Stimulated activated CD8-positive, alpha-beta memory T cell treated with anti-CD3 and anti-CD28 coated beads, Interleukin-4, amount 100 ng/mL, for 48 hours (primary cell): ENCODE results near the gene COASY.
A peak's percentile ranks its signal among the peaks of the same experiment; 100 is the strongest.

Source experiments
- DNase-seq: peaks from one replicate; pipeline ENCODE4 v3.0.0-alpha.2; 2020

The COASY gene

GRCh38 chr17:42561897-42562387 lies at the start of gene COASY:
COASY (plus strand) TSS chr17:42562148; CDS start chr17:42562623, 475 bp downstream.
- peak; percentile 96 for DNase-seq

GRCh38 chr17:42512246-42512645 lies 49.7 kb upstream of the COASY start:
- no peak for DNase-seq

GRCh38 chr17:42512733-42513251 lies 49.2 kb upstream of the COASY start:
- no peak for DNase-seq

DNA sequence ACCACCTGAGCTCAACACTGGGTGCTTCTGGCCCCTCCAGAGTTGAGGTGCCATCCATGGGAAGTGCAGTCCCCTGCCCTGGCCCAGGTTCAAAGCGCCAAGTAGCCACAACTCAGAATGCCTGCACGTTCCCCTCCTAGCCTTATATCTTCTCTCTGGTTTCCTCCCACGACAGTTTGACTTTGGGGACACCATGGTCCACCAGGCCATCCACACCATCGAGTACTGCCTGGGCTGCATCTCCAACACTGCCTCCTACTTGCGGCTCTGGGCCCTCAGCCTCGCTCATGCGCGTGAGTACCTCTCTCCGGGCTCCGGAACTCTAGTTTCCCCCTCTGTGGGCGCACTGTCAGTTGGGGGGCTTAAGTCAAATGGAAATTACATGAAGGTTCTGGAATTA lies 48.3 kb upstream of the COASY start:
- no peak for DNase-seq

DNA sequence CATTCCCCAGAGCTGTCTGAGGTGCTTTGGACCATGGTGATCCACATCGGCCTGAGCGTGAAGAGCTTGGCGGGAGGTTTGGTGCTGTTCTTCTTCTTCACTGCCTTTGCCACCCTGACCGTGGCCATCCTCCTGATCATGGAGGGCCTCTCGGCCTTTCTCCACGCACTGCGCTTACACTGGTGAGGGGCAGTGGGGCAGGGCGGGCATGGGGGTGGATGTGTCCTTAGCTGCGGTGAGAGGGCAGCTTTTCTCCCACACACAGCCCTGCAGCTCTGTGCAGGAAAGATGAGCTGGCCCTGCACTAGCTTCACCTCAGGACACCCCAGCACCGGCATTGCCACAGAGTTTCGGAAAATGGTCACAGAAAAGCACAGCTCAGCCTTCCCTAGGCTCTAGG lies 47.7 kb upstream of the COASY start:
- no peak for DNase-seq

- no peak for DNase-seq
Measured at GRCh38 chr17:42514867-42515266, 47.1 kb upstream of the COASY start.

DNA sequence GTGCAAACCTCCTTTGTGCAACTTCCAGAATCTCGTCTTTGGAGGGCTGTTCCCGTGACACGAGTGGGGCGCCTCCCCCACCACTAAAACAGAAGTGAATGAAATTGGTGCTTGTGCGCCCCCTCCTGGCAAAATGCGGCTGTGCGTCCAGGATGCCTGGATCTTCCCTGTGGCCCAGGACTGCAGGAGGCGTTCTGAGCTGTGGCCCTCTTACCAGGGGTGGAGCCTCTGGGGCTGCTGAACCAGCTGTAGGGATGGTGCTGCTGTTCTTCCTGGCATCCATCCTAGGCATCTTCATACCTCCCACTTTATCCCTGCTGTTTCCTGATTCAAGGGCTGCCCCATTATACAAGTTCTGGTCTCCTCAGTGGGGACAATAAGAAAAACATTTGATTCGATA lies 44.4 kb upstream of the COASY start:
- peak; percentile 93 for DNase-seq

GRCh38 chr17:42518046-42518754 lies 43.7 kb upstream of the COASY start:
- DNase-seq = no peak

- DNase-seq = no peak
Measured at GRCh38 chr17:42518755-42519545, 43.0 kb upstream of the COASY start.

- no peak for DNase-seq
Measured at GRCh38 chr17:42519546-42520491, 42.1 kb upstream of the COASY start.

- peak; percentile 65 for DNase-seq
Measured at GRCh38 chr17:42520540-42520951, 41.4 kb upstream of the COASY start.

DNA sequence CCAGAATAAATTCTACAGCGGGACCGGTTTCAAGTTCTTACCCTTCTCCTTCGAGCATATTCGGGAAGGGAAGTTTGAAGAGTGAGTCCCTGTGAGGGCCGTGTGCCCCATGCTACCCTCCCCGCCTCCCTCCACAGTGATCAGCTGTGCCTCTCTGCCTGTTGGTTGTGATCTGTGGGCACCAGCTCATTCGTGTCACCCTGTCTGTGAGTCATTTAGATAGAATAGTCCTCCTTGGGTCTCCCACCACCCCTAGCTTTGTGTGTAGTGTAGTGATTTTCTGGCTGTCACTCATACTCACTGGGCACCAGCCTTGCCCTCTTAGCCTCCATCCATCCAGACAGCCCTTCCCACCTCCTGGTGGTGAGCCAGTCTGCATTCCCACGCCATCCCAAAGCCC lies 40.9 kb upstream of the COASY start:
- DNase-seq = no peak

DNA sequence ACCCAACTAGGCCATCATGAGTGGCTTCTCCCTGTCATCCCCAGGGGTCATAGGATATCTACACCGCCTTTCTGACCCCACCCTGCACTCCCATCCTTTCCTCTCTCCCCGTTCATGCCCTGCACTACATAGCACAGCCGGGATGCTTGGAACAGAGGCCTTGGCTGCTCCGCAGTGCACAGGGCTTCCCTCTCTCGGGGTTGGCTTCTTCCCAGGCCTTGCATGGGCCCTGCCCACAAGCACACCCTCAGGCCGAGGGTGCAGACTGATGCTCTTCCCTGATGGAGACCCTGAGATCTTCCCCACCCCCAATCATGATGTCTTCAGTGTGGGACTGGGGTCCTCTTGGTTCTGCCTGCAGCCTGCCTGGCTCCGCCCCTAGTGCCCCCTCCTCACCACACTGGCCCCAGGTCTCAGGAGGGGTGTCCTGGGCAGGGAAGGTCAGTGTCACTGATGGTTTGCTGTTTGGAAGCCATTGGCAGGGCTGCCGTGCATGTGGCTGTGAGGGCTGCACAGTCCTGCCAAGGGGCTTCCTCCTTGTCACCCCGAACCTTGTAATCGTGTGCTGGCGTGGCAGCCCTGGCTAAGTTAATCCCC lies 40.2 kb upstream of the COASY start:
- no peak for DNase-seq

DNA sequence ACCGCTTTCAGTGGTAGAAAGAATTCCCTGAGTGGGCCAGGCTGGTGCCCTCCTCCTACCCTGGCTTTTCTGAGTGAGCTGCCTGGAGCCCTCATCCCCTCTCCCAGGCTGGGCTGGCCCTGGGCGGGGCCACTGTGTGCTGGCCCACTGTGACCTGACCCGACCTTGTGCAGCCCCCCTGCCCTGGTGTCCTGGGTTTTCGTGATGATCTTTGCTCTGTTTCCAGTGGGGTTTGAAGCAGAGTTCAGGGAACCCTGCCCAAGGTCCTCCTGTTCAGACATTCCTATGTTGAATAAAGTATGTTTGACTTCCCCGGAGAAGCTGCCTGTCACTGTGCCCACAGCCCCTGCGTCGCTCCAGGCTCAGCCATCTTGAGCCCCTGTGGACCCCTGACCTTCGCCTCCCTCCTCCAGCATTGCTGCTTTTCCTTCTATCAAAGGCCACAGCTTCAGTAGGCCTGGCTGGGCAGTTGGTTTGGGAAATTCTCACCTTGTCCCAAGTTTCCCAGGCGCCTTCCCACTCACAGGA lies 39.6 kb upstream of the COASY start:
- no peak for DNase-seq

DNA sequence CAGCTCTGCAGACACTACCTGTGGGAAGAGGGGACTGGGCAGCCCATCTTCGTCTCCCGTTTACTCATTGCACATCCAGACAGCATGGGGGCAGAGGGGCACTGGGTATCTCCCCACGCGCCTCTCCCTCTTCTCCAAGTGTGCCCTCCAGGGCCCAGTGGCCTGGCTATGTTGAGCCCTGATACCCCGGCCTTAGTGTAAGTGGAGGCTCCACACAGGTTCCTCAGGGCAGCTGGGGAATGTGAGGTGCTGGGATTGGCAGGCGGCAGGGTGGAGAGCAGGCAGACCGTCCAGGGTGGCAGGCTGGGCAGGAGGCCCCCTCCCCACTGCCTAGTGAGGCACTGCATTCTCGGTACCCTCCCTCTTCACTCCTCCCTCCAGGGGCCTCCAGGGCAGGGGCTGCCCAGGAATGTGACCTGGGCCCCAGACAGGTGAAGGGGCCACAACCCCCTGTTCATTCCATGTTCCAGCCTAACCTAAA lies 39.1 kb upstream of the COASY start:
- no peak for DNase-seq

DNA sequence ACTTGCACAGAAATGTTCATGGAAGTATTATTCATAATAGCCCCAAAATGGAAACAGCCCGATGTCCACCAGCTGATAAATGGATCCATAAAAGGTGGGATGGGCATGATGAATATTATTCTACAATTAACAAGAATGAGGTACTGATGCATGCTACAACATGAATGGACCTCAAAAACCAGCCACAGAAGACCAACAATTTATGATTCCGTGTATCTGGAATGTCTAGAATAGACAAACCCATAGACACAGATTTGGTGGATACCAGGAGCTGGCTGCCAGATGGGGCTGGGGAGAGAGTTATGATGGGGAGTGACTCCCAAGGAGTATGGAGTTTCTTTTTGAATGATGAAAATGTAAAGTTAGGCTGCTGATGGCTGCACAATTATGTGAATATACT lies 36.7 kb upstream of the COASY start:
- no peak for DNase-seq

- DNase-seq = no peak
Measured at GRCh38 chr17:42526031-42526444, 35.9 kb upstream of the COASY start.

GRCh38 chr17:42527932-42528331 lies 34.0 kb upstream of the COASY start:
- no peak for DNase-seq

- no peak for DNase-seq
Measured at GRCh38 chr17:42529061-42529460, 32.9 kb upstream of the COASY start.

GRCh38 chr17:42530952-42531454 lies 30.9 kb upstream of the COASY start:
- DNase-seq = no peak

DNA sequence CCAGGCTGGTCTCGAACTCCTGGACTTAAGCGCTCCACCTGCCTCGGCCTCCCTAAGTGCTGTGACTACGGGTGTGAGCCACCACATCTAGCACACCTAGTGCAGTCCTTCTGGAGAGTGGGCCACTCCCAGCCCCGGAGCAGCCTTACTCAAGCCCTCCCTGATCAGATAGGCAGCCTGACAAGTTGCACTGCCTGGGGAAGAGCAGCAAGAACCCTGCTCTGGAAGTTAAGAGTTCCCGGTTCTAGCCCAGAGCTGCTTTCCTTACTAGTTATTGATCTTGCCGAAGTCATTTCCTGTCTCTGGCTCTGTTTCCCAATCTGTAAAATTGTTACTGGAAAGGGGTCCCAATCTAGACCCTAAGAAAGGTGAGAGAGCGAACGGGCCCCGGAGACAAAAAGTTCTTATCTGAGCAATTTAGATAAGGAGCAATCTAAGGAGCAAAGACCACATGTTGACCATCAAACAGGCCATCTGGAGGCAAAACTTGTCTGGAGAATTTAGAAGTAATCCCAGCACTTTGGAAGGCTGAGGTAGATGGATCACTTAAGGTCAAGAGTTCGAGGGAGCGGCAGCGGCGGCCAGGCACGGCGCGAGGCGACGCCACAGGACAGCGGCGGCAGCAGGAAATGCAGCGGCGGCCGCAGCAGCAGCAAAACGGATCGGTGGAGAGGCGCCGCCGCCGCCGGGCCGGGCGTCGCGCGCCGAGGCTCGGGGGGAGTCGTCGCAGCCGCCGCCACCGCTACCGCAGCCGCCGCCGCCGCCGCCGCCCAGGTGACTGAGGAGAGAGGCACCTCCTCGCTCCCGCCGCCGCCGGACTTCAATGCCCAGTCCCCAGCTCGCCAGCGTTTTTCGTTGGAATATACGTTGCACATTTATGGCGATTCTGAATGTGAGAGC lies 30.2 kb upstream of the COASY start:
- DNase-seq = peak; percentile 65
